ENCODE data around the gene ZBTB21. TPM values are rescaled to one million over a fixed set of nuclear protein-coding genes. Genes with fewer than 3 reads are reported as not detected.
A peak's percentile ranks its signal among the peaks of the same experiment; 100 is the strongest.

Gene ZBTB21
- polyA plus RNA-seq, 3 donors = 4.7 to 7.2 (median 6.3) TPM

GRCh38 chr21:42031816-42032215, 21.7 kb upstream of the ZBTB21 start:
- no peaks in the 10 kb centered on the region for H3K36me3 Mint-ChIP-seq
- H3K27ac Mint-ChIP-seq = peak overlapping the region in 1 of 7 donors; percentile 31
- H3K4me1 Mint-ChIP-seq = peaks cover 9% of the 10 kb centered on the region
- no peak for DNase-seq
- Histone ChIP-seq H3K36me3 (replicated peaks in 1 of 2; ENCODE audit: control insufficient read depth in 1 of 2, insufficient read depth in 2 of 2, low read length in 2 of 2) (no peaks in the 10 kb centered on the region), H3K79me2 (ENCODE audit: insufficient read depth, low read length) (no peaks in the 10 kb centered on the region), H4K20me1 (ENCODE audit: insufficient read depth, low read length) (no peaks in the 10 kb centered on the region), H3K4me2 (replicated peaks; ENCODE audit: extremely low read depth, low read length, poor library complexity, severe bottlenecking) (no peak overlapping the region), H2AFZ (ENCODE audit: insufficient read depth, low read depth, low read length, poor library complexity, severe bottlenecking) (no peak overlapping the region), H3K9ac (ENCODE audit: insufficient read depth, low read length, poor library complexity, severe bottlenecking) (no peak overlapping the region), H3K27ac (ENCODE audit: low read depth in 1 of 2, low read length in 2 of 2) (no peak overlapping the region), H3K4me3 (replicated peaks in 1 of 3; ENCODE audit: low read depth in 2 of 3, low read length in 3 of 3) (no peak overlapping the region), H3K27me3 (ENCODE audit: control insufficient read depth in 2 of 2, insufficient read depth in 2 of 2, low read length in 2 of 2) (no peaks in the 10 kb centered on the region), H3K9me3 (replicated peaks in 1 of 2; ENCODE audit: control insufficient read depth in 1 of 2, insufficient read depth in 1 of 2, low read length in 2 of 2) (no peaks in the 10 kb centered on the region), H3K4me1 (ENCODE audit: control insufficient read depth in 1 of 2, insufficient read depth in 2 of 2, low read length in 2 of 2) (peaks cover 0 to 4% of the 10 kb centered on the region in 2 donors)
- peaks cover 0 to 6% (median 3%) of the 10 kb centered on the region in 3 donors for H3K27me3 Mint-ChIP-seq (ENCODE audit: low read depth in 3 of 3)
- intact Hi-C loops (cut with micrococcal nuclease) = no loop called here
- WGBS (ENCODE audit: insufficient coverage) = 67% methylated on average over 4 of the region's 4 CpGs
- H3K9me3 Mint-ChIP-seq = peaks cover 0 to 2% (median 0%) of the 10 kb centered on the region in 7 donors
- no peak overlapping the region for H3K4me3 Mint-ChIP-seq
- no peak for TF ChIP-seq CTCF (IDR thresholded peaks at IDR 0.05)

GRCh38 chr21:42031241-42031640, 21.1 kb upstream of the ZBTB21 start:
- Histone ChIP-seq H3K27me3 (ENCODE audit: control insufficient read depth in 2 of 2, insufficient read depth in 2 of 2, low read length in 2 of 2) (no peaks in the 10 kb centered on the region), H3K4me1 (ENCODE audit: control insufficient read depth in 1 of 2, insufficient read depth in 2 of 2, low read length in 2 of 2) (peaks cover 0 to 4% of the 10 kb centered on the region in 2 donors), H4K20me1 (ENCODE audit: insufficient read depth, low read length) (no peaks in the 10 kb centered on the region), H2AFZ (ENCODE audit: insufficient read depth, low read depth, low read length, poor library complexity, severe bottlenecking) (no peak overlapping the region), H3K36me3 (replicated peaks in 1 of 2; ENCODE audit: control insufficient read depth in 1 of 2, insufficient read depth in 2 of 2, low read length in 2 of 2) (no peaks in the 10 kb centered on the region), H3K79me2 (ENCODE audit: insufficient read depth, low read length) (no peaks in the 10 kb centered on the region), H3K9me3 (replicated peaks in 1 of 2; ENCODE audit: control insufficient read depth in 1 of 2, insufficient read depth in 1 of 2, low read length in 2 of 2) (no peaks in the 10 kb centered on the region), H3K4me2 (replicated peaks; ENCODE audit: extremely low read depth, low read length, poor library complexity, severe bottlenecking) (no peak overlapping the region), H3K9ac (ENCODE audit: insufficient read depth, low read length, poor library complexity, severe bottlenecking) (no peak overlapping the region), H3K27ac (ENCODE audit: low read depth in 1 of 2, low read length in 2 of 2) (no peak overlapping the region), H3K4me3 (replicated peaks in 1 of 3; ENCODE audit: low read depth in 2 of 3, low read length in 3 of 3) (no peak overlapping the region)
- no peak overlapping the region for H3K4me3 Mint-ChIP-seq
- WGBS (ENCODE audit: insufficient coverage) = 95% methylated on average over 5 of the region's 9 CpGs
- intact Hi-C loops (cut with micrococcal nuclease) = no loop called here
- H3K27me3 Mint-ChIP-seq (ENCODE audit: low read depth in 3 of 3) = peaks cover 0 to 6% (median 3%) of the 10 kb centered on the region in 3 donors
- TF ChIP-seq CTCF (IDR thresholded peaks at IDR 0.05) = no peak
- DNase-seq = no peak
- peak overlapping the region in 1 of 7 donors; percentile 31 for H3K27ac Mint-ChIP-seq
- peaks cover 0 to 2% (median 0%) of the 10 kb centered on the region in 7 donors for H3K9me3 Mint-ChIP-seq
- no peaks in the 10 kb centered on the region for H3K36me3 Mint-ChIP-seq
- peaks cover 9% of the 10 kb centered on the region for H3K4me1 Mint-ChIP-seq

All from CD14-positive monocyte (primary cell).